ENCODE results near the gene TGM1.
A peak's percentile ranks its signal among the peaks of the same experiment; 100 is the strongest.

TGM1 gene

DNA sequence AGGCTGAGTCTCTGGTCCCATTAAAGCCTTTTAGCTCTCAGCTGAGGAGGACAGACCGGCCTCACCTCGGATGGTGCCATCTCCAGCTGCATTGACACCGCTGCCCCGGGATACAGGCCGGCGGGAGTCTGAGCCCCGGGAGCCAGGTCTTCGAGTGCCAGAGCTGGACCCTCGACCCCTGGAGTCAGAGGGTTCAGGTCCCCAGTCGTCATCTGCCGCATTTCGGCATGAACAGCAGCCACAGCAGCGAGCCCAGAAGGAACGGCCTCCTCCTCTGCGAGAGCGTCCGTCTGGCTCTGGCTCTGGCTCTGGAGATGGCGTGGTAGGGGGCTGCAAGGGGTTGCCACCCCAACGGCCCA is 1.0 kb downstream of the TGM1 start:
- Histone ChIP-seq H3K27ac (ENCODE audit: low read depth, low read length) (peak overlapping the region; percentile 98), H3K27me3 (ENCODE audit: insufficient read depth, low read length) (no peaks in the 10 kb centered on the region), H3K9ac (ENCODE audit: low read length) (no peak overlapping the region), H4K12ac (ENCODE audit: low read depth, low read length) (no peak overlapping the region), H4K8ac (ENCODE audit: low read depth, low read length) (peak overlapping the region; percentile 37), H3K4me2 (ENCODE audit: low read length) (peak overlapping the region; percentile 43), H3K79me1 (ENCODE audit: low read length) (peaks cover 32% of the 10 kb centered on the region), H3K4me1 (ENCODE audit: control insufficient read depth in 1 of 2, insufficient read depth in 2 of 2, low read length in 2 of 2) (peaks cover 32 to 34% of the 10 kb centered on the region in 2 experiments), H2AFZ (ENCODE audit: insufficient read depth, low read length, poor library complexity) (no peak overlapping the region), H2BK12ac (ENCODE audit: low read length) (peak overlapping the region; percentile 89), H3K36me3 (ENCODE audit: control insufficient read depth in 1 of 2, insufficient read depth in 2 of 2, low read length in 2 of 2) (peaks cover 36 to 42% of the 10 kb centered on the region in 2 experiments), H3K14ac (ENCODE audit: low read length) (peak overlapping the region; percentile 18), H2AK5ac (ENCODE audit: low read length) (peak overlapping the region; percentile 85), H3K4me3 (ENCODE audit: low read depth, low read length) (no peak overlapping the region), H3K9me3 (ENCODE audit: insufficient read depth, low read depth, low read length) (no peaks in the 10 kb centered on the region), H2BK120ac (ENCODE audit: insufficient read depth, low read length, poor library complexity) (peak overlapping the region; percentile 65), H3K23ac (ENCODE audit: low read length) (no peak overlapping the region), H3K79me2 (ENCODE audit: control insufficient read depth, insufficient read depth, low read length, poor library complexity) (peaks cover 10% of the 10 kb centered on the region), H4K91ac (ENCODE audit: low read depth, low read length) (peak overlapping the region; percentile 96), H3K4ac (ENCODE audit: low read depth, low read length) (peak overlapping the region; percentile 84), H2BK5ac (ENCODE audit: low read depth, low read length, poor library complexity) (peak overlapping the region; percentile 7), H3K18ac (ENCODE audit: low read length) (peak overlapping the region; percentile 90)
- DNase-seq = no peak
- WGBS (ENCODE audit: extremely low coverage, insufficient coverage, insufficient read length) = no CpG with 5 or more reads among the region's 19 CpGs

- no peak overlapping the region for H3K18ac ChIP-seq (ENCODE audit: low read length)
- no peak overlapping the region for H3K4me2 ChIP-seq (ENCODE audit: low read length)
- peaks cover 32% of the 10 kb centered on the region for H3K79me1 ChIP-seq (ENCODE audit: low read length)
- peak overlapping the region; percentile 8 for H2AK5ac ChIP-seq (ENCODE audit: low read length)
- H3K27ac ChIP-seq (ENCODE audit: low read depth, low read length) = no peak overlapping the region
- H4K8ac ChIP-seq (ENCODE audit: low read depth, low read length) = no peak overlapping the region
- H4K12ac ChIP-seq (ENCODE audit: low read depth, low read length) = no peak overlapping the region
- no peak overlapping the region for H2AFZ ChIP-seq (ENCODE audit: insufficient read depth, low read length, poor library complexity)
- peaks cover 10% of the 10 kb centered on the region for H3K79me2 ChIP-seq (ENCODE audit: control insufficient read depth, insufficient read depth, low read length, poor library complexity)
- H3K4me3 ChIP-seq (ENCODE audit: low read depth, low read length) = no peak overlapping the region
- no peak overlapping the region for H3K4ac ChIP-seq (ENCODE audit: low read depth, low read length)
- no peaks in the 10 kb centered on the region for H3K27me3 ChIP-seq (ENCODE audit: insufficient read depth, low read length)
- no CpG with 5 or more reads among the region's 20 CpGs for WGBS (ENCODE audit: extremely low coverage, insufficient coverage, insufficient read length)
- H3K4me1 ChIP-seq (ENCODE audit: control insufficient read depth in 1 of 2, insufficient read depth in 2 of 2, low read length in 2 of 2) = peaks cover 32 to 34% of the 10 kb centered on the region in 2 experiments
- no peak overlapping the region for H2BK12ac ChIP-seq (ENCODE audit: low read length)
- peak overlapping the region; percentile 96 for H4K91ac ChIP-seq (ENCODE audit: low read depth, low read length)
- H2BK120ac ChIP-seq (ENCODE audit: insufficient read depth, low read length, poor library complexity) = no peak overlapping the region
- H3K23ac ChIP-seq (ENCODE audit: low read length) = no peak overlapping the region
- no peaks in the 10 kb centered on the region for H3K9me3 ChIP-seq (ENCODE audit: insufficient read depth, low read depth, low read length)
- H2BK5ac ChIP-seq (ENCODE audit: low read depth, low read length, poor library complexity) = peak overlapping the region; percentile 7
- no peak overlapping the region for H3K9ac ChIP-seq (ENCODE audit: low read length)
- H3K14ac ChIP-seq (ENCODE audit: low read length) = no peak overlapping the region
- H3K36me3 ChIP-seq (ENCODE audit: control insufficient read depth in 1 of 2, insufficient read depth in 2 of 2, low read length in 2 of 2) = peaks cover 33 to 38% of the 10 kb centered on the region in 2 experiments
- DNase-seq = no peak
Observed at GRCh38 chr14:24261256-24261968, 1.6 kb downstream of the TGM1 start.

GRCh38 chr14:24260780-24261157 is 2.2 kb downstream of the TGM1 start:
- Histone ChIP-seq H3K4me3 (ENCODE audit: low read depth, low read length) (no peak overlapping the region), H3K14ac (ENCODE audit: low read length) (no peak overlapping the region), H3K27ac (ENCODE audit: low read depth, low read length) (no peak overlapping the region), H3K4me1 (ENCODE audit: control insufficient read depth in 1 of 2, insufficient read depth in 2 of 2, low read length in 2 of 2) (peaks cover 32 to 34% of the 10 kb centered on the region in 2 experiments), H3K79me1 (ENCODE audit: low read length) (peaks cover 32% of the 10 kb centered on the region), H2AFZ (ENCODE audit: insufficient read depth, low read length, poor library complexity) (no peak overlapping the region), H3K9ac (ENCODE audit: low read length) (no peak overlapping the region), H4K91ac (ENCODE audit: low read depth, low read length) (no peak overlapping the region), H2BK120ac (ENCODE audit: insufficient read depth, low read length, poor library complexity) (no peak overlapping the region), H3K9me3 (ENCODE audit: insufficient read depth, low read depth, low read length) (peaks cover 1% of the 10 kb centered on the region), H3K27me3 (ENCODE audit: insufficient read depth, low read length) (no peaks in the 10 kb centered on the region), H3K79me2 (ENCODE audit: control insufficient read depth, insufficient read depth, low read length, poor library complexity) (peaks cover 10% of the 10 kb centered on the region), H3K4ac (ENCODE audit: low read depth, low read length) (no peak overlapping the region), H4K8ac (ENCODE audit: low read depth, low read length) (no peak overlapping the region), H3K18ac (ENCODE audit: low read length) (no peak overlapping the region), H2BK12ac (ENCODE audit: low read length) (no peak overlapping the region), H4K12ac (ENCODE audit: low read depth, low read length) (no peak overlapping the region), H3K36me3 (ENCODE audit: control insufficient read depth in 1 of 2, insufficient read depth in 2 of 2, low read length in 2 of 2) (peaks cover 34 to 39% of the 10 kb centered on the region in 2 experiments), H3K23ac (ENCODE audit: low read length) (no peak overlapping the region), H2BK5ac (ENCODE audit: low read depth, low read length, poor library complexity) (no peak overlapping the region), H3K4me2 (ENCODE audit: low read length) (no peak overlapping the region), H2AK5ac (ENCODE audit: low read length) (peak overlapping the region; percentile 3)
- DNase-seq = no peak
- no CpG with 5 or more reads among the region's 4 CpGs for WGBS (ENCODE audit: extremely low coverage, insufficient coverage, insufficient read length)

DNA sequence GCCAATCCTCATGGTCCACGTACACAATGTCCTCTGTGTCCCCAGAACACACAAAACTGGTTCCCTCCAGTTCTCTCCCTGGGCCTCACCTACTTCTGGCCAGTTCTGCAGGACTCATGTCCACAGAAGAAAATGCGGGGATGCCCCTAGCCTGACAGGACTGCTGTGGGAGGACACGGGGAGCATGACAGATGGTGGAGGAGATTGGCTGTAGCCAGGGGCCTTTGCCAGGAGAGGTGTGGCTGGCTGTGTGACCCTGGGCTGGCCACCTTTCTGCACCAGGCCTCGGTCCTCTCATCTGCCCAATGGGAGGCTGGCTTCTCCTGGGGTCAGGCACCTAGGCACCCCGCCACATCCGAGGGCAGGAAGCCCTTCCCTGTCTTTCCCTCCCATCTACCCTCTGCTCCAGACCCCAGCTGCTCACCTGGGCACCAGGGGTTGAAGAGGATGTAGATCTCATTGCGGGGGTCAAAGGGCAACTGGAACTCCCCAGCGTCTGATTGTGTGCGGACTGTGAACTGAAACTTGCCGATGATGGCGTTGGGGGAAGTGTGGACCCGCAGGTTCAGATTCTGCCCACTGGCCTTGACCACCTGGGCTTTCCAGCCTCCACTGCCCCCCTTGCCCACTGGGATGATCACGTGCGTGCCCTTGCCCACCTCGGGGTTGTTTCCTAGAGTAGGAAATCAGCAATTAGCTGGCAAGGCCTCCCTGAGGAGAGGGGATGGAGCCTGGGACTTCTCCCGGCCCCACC is 2.8 kb downstream of the TGM1 start:
- H3K4me2 ChIP-seq (ENCODE audit: low read length) = no peak overlapping the region
- H4K12ac ChIP-seq (ENCODE audit: low read depth, low read length) = no peak overlapping the region
- H3K23ac ChIP-seq (ENCODE audit: low read length) = no peak overlapping the region
- peak overlapping the region; percentile 17 for H3K18ac ChIP-seq (ENCODE audit: low read length)
- peaks cover 1% of the 10 kb centered on the region for H3K9me3 ChIP-seq (ENCODE audit: insufficient read depth, low read depth, low read length)
- H3K4me3 ChIP-seq (ENCODE audit: low read depth, low read length) = no peak overlapping the region
- no peak overlapping the region for H3K27ac ChIP-seq (ENCODE audit: low read depth, low read length)
- H4K91ac ChIP-seq (ENCODE audit: low read depth, low read length) = peak overlapping the region; percentile 4
- H3K27me3 ChIP-seq (ENCODE audit: insufficient read depth, low read length) = no peaks in the 10 kb centered on the region
- H2AK5ac ChIP-seq (ENCODE audit: low read length) = no peak overlapping the region
- peaks cover 32% of the 10 kb centered on the region for H3K79me1 ChIP-seq (ENCODE audit: low read length)
- H2BK5ac ChIP-seq (ENCODE audit: low read depth, low read length, poor library complexity) = no peak overlapping the region
- no peak overlapping the region for H3K14ac ChIP-seq (ENCODE audit: low read length)
- H3K4ac ChIP-seq (ENCODE audit: low read depth, low read length) = no peak overlapping the region
- H3K4me1 ChIP-seq (ENCODE audit: control insufficient read depth in 1 of 2, insufficient read depth in 2 of 2, low read length in 2 of 2) = peaks cover 32 to 34% of the 10 kb centered on the region in 2 experiments
- H4K8ac ChIP-seq (ENCODE audit: low read depth, low read length) = no peak overlapping the region
- no peak overlapping the region for H3K9ac ChIP-seq (ENCODE audit: low read length)
- no peak for DNase-seq
- no peak overlapping the region for H2BK12ac ChIP-seq (ENCODE audit: low read length)
- peaks cover 10% of the 10 kb centered on the region for H3K79me2 ChIP-seq (ENCODE audit: control insufficient read depth, insufficient read depth, low read length, poor library complexity)
- peaks cover 40 to 41% of the 10 kb centered on the region in 2 experiments for H3K36me3 ChIP-seq (ENCODE audit: control insufficient read depth in 1 of 2, insufficient read depth in 2 of 2, low read length in 2 of 2)
- H2BK120ac ChIP-seq (ENCODE audit: insufficient read depth, low read length, poor library complexity) = no peak overlapping the region
- WGBS (ENCODE audit: extremely low coverage, insufficient coverage, insufficient read length) = no CpG with 5 or more reads among the region's 16 CpGs
- no peak overlapping the region for H2AFZ ChIP-seq (ENCODE audit: insufficient read depth, low read length, poor library complexity)

Measured in trophoblast cell (in vitro differentiated cells and primary cell).